DOHH2 (cell line): ENCODE results near the gene KIF1A.

Source experiments
- EZH2phosphoT487 ChIP-seq: fragments of 200-600 bp; sonication (generic); IDR thresholded peaks from 2 replicates; pipeline ENCODE4 v1.6.1; 2017; ENCODE audit warnings: borderline replicate concordance, mild to moderate bottlenecking, antibody characterized with exemption, low read length, moderate library complexity, mixed read lengths
- TF ChIP-seq, protein P1 (sequence below): fragments of 200-600 bp; sonication (generic); IDR thresholded peaks from one replicate; pipeline ENCODE4 v1.5.1; 2014; ENCODE audit warnings: antibody characterized with exemption, mild to moderate bottlenecking, low read depth, low read length; ENCODE audit not compliant: poor library complexity, severe bottlenecking

DNA sequence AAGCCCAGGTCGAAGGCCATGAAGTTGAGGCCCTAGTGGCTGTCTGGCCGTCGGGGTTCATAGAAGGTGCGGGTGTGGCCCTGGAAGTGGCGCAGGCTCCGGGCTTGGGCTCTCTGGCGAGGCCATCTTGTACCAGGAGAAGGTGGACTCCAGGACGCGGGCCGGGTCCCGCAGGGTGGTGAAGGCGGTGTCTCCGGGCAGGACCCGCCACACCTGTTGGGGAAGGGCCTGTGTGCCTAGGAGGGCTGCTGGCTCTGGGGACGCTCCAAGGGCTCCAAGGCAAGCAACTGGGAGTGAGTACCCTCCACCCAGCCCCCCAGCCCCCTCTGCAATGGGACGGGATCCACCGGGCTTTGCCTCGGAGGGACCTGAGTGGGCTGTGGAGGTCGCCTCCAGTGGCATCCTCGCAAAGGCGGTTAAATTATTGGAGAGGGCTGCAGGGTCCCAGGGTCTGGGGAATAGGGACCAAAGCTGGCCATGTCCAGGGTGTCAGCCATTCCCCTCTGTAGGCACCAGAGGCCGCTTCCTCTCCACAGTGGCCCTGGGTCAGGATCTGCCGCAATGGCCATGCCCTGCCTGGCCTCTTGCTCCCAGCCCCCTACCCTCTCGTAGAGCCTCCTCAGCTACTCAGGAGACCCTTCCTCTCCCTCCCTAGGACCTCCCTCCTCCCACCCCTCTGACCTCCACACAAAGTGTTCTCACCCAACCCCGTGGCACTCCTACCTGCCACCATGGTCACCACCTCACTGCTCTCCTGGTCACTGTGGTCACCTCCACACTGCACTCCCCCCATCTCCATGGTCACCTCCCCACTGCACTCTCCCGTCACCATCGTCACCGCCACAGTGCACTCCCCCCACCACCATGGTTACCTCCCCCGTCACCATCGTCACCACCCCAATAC is 118.0 kb downstream of the KIF1A start:
- no peak for TF ChIP-seq EZH2phosphoT487
- TF ChIP-seq, protein P1, sequence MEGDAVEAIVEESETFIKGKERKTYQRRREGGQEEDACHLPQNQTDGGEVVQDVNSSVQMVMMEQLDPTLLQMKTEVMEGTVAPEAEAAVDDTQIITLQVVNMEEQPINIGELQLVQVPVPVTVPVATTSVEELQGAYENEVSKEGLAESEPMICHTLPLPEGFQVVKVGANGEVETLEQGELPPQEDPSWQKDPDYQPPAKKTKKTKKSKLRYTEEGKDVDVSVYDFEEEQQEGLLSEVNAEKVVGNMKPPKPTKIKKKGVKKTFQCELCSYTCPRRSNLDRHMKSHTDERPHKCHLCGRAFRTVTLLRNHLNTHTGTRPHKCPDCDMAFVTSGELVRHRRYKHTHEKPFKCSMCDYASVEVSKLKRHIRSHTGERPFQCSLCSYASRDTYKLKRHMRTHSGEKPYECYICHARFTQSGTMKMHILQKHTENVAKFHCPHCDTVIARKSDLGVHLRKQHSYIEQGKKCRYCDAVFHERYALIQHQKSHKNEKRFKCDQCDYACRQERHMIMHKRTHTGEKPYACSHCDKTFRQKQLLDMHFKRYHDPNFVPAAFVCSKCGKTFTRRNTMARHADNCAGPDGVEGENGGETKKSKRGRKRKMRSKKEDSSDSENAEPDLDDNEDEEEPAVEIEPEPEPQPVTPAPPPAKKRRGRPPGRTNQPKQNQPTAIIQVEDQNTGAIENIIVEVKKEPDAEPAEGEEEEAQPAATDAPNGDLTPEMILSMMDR: no peak
